HCT116 (cell line): ENCODE data around the gene GSG1L. TPM values are rescaled to one million over a fixed set of nuclear protein-coding genes. Genes with fewer than 3 reads are reported as not detected.

Experiments used
- ATAC-seq: fragments of 200-7000 bp; cut with Tn5 transposase; 2 replicates; pipeline ENCODE4 v1.9.1; 2020; ENCODE audit warnings: mild to moderate bottlenecking, moderate library complexity
- BruUV-seq: library from RNA; stranded (reverse); fragments of 400-500 nt; replicated peaks from 2 replicates; lab custom pipeline; 2021; lab: Mats Ljungman, UMichigan
- CTCF ChIA-PET: fragments of 300-600 bp; sonication (Branson Sonifier 250); formaldehyde crosslinking; loops from one replicate; lab custom pipeline; 2021; ENCODE audit warnings: antibody characterized with exemption; lab: Charles Lee
- POLR2A ChIA-PET: fragments of 300-600, 350-600 bp; sonication (Branson Sonifier 250); formaldehyde crosslinking; loops from one replicate; lab custom pipeline; 2021; ENCODE audit warnings: antibody characterized with exemption; lab: Charles Lee
- RAD21 ChIA-PET, 2 experiments: fragments of 300-600 bp; sonication (Branson Sonifier 250); formaldehyde crosslinking; loops; one replicate each; lab custom pipeline; 2023; ENCODE audit warnings: low total read pairs in 2 of 2; ENCODE audit not compliant: uncharacterized antibody in 2 of 2, unreplicated experiment in 2 of 2, low non-redundant PET in 1 of 2; lab: Charles Lee
- DNase-seq: peaks from one replicate; pipeline ENCODE4 v3.0.0-alpha.2; 2010; ENCODE audit warnings: low read depth, low spot score
- H2AFZ ChIP-seq: fragments of 200-600 bp; shearing (Covaris generic), sonication (generic); 2 replicates; pipeline ENCODE4 v1.6.1; 2017; ENCODE audit warnings: low read depth, mixed run types, mixed read lengths, antibody characterized with exemption, low read length; ENCODE audit not compliant: poor library complexity, severe bottlenecking
- H3K27ac ChIP-seq: 2 replicates; pipeline ENCODE4 v1.5.1; 2012; ENCODE audit warnings: low read depth, low read length
- H3K27me3 ChIP-seq: fragments of 200-600 bp; sonication (generic); 2 replicates; pipeline ENCODE4 v1.6.1; 2016; ENCODE audit warnings: mixed run types, low read length, mixed read lengths; ENCODE audit not compliant: insufficient read depth
- H3K36me3 ChIP-seq, 2 experiments: fragments of 200-500 bp in 1 of 2; fragments of 200-600 bp in 1 of 2; sonication (Bioruptor generic) in 1 of 2; sonication (generic) in 1 of 2; 2 replicates each; pipeline versions ENCODE4 v1.5.1 to v1.6.1; 2014 to 2016; ENCODE audit warnings: low read length in 2 of 2, inconsistent platforms in 1 of 2, mixed read lengths in 1 of 2, mixed run types in 1 of 2; ENCODE audit not compliant: insufficient read depth in 2 of 2, control insufficient read depth in 1 of 2
- H3K4me1 ChIP-seq, 2 experiments: fragments of 200-600 bp in 1 of 2; sonication (generic) in 1 of 2; 2 replicates each; pipeline versions ENCODE4 v1.5.1 to v1.6.1; 2012 to 2017; ENCODE audit warnings: low read length in 2 of 2, inconsistent platforms in 1 of 2, mild to moderate bottlenecking in 1 of 2, mixed read lengths in 1 of 2, mixed run types in 1 of 2, moderate library complexity in 1 of 2; ENCODE audit not compliant: insufficient read depth in 2 of 2, control insufficient read depth in 1 of 2
- H3K4me2 ChIP-seq: fragments of 200-600 bp; sonication (generic); 2 replicates; pipeline ENCODE4 v1.6.1; 2017; ENCODE audit warnings: mixed run types, low read length, mixed read lengths
- H3K4me3 ChIP-seq, 2 experiments: fragments of 200-600 bp in 1 of 2; sonication (generic) in 1 of 2; replicated peaks in 1 of 2; 2 replicates each; pipeline ENCODE4 v1.5.1; 2011 to 2016; ENCODE audit warnings: low read length in 2 of 2, control low read depth in 1 of 2, low read depth in 1 of 2, mild to moderate bottlenecking in 1 of 2, mixed read lengths in 1 of 2, mixed run types in 1 of 2
- H3K79me2 ChIP-seq: fragments of 200-600 bp; sonication (generic); 2 replicates; pipeline ENCODE4 v1.6.1; 2017; ENCODE audit warnings: mild to moderate bottlenecking, mixed run types, low read length, moderate library complexity, mixed read lengths; ENCODE audit not compliant: insufficient read depth
- H3K9ac ChIP-seq: fragments of 200-600 bp; sonication (generic); 2 replicates; pipeline ENCODE4 v1.6.1; 2016; ENCODE audit warnings: low read length, mixed read lengths
- H3K9me2 ChIP-seq: fragments of 200-600 bp; sonication (generic), shearing (Covaris generic); 2 replicates; pipeline ENCODE4 v1.6.1; 2017; ENCODE audit warnings: mixed run types, mild to moderate bottlenecking, moderate library complexity; ENCODE audit not compliant: insufficient read depth
- H3K9me3 ChIP-seq, 2 experiments: fragments of 200-500 bp in 1 of 2; fragments of 200-600 bp in 1 of 2; sonication (Bioruptor generic) in 1 of 2; sonication (generic) in 1 of 2; 2 replicates each; pipeline ENCODE4 v1.6.1; 2014 to 2017; ENCODE audit warnings: low read length in 2 of 2, mixed read lengths in 2 of 2, inconsistent platforms in 1 of 2, low read depth in 1 of 2, mild to moderate bottlenecking in 1 of 2, mixed run types in 1 of 2, moderate library complexity in 1 of 2; ENCODE audit not compliant: control insufficient read depth in 1 of 2, insufficient read depth in 1 of 2
- H4K20me1 ChIP-seq: fragments of 200-600 bp; sonication (generic), shearing (Covaris generic); 2 replicates; pipeline ENCODE4 v1.6.1; 2017; ENCODE audit warnings: mixed run types, mild to moderate bottlenecking, moderate library complexity; ENCODE audit not compliant: insufficient read depth
- ATF3 ChIP-seq: IDR thresholded peaks from 2 replicates; pipeline ENCODE4 v1.6.1; 2012
- CBX3 ChIP-seq: IDR thresholded peaks from 2 replicates; pipeline ENCODE4 v1.6.1; 2012; ENCODE audit warnings: low read depth
- CEBPB ChIP-seq: IDR thresholded peaks from 2 replicates; pipeline ENCODE4 v1.6.1; 2012; ENCODE audit warnings: low read depth
- CTCF ChIP-seq, 3 experiments: fragments of 200-600 bp in 1 of 3; sonication (generic) in 1 of 3; IDR thresholded peaks in 2 of 3; conservative IDR thresholded peaks in 1 of 3; 2 replicates each; pipeline ENCODE4 v1.5.1; 2012 to 2017; ENCODE audit warnings: low read depth in 2 of 3, low read length in 2 of 3, antibody characterized with exemption in 1 of 3, borderline replicate concordance in 1 of 3, control low read depth in 1 of 3, mild to moderate bottlenecking in 1 of 3, mixed read lengths in 1 of 3, mixed run types in 1 of 3, moderate library complexity in 1 of 3; ENCODE audit not compliant: insufficient read depth in 1 of 3
- EGR1 ChIP-seq: IDR thresholded peaks from 2 replicates; pipeline ENCODE4 v1.6.1; 2012; ENCODE audit warnings: low read depth
- ELF1 ChIP-seq: IDR thresholded peaks from 2 replicates; pipeline ENCODE4 v1.6.1; 2012; ENCODE audit warnings: low read depth, borderline replicate concordance
- EZH2 ChIP-seq: fragments of 200-600 bp; sonication (generic); IDR thresholded peaks from 2 replicates; pipeline ENCODE4 v1.6.1; 2017; ENCODE audit warnings: antibody characterized with exemption, mixed run types
- EZH2phosphoT487 ChIP-seq: fragments of 200-600 bp; IDR thresholded peaks from 2 replicates; pipeline ENCODE4 v1.6.1; 2018; ENCODE audit warnings: antibody characterized with exemption, borderline replicate concordance
- JUND ChIP-seq: IDR thresholded peaks from 2 replicates; pipeline ENCODE4 v1.6.1; 2012
- MAX ChIP-seq: IDR thresholded peaks from 2 replicates; pipeline ENCODE4 v1.6.1; 2012
- POLR2A ChIP-seq: IDR thresholded peaks from 2 replicates; pipeline ENCODE4 v1.7.0; 2011; ENCODE audit warnings: borderline replicate concordance; ENCODE audit not compliant: insufficient read depth, insufficient read length; ENCODE audit errors: extremely low read depth
- POLR2AphosphoS5 ChIP-seq: IDR thresholded peaks from 2 replicates; pipeline ENCODE4 v1.6.1; 2011; ENCODE audit warnings: mild to moderate bottlenecking, low read depth, low read length, moderate library complexity
- RAD21 ChIP-seq: IDR thresholded peaks from 2 replicates; pipeline ENCODE4 v1.6.1; 2012; ENCODE audit warnings: low read depth, mild to moderate bottlenecking
- SIN3A ChIP-seq: IDR thresholded peaks from 2 replicates; pipeline ENCODE4 v1.6.1; 2012; ENCODE audit warnings: low read depth
- TCF7L2 ChIP-seq: IDR thresholded peaks from 2 replicates; pipeline ENCODE4 v1.7.0; 2011; ENCODE audit warnings: borderline replicate concordance, inconsistent platforms; ENCODE audit not compliant: insufficient read depth, insufficient read length; ENCODE audit errors: extremely low read depth
- YY1 ChIP-seq: IDR thresholded peaks from 2 replicates; pipeline ENCODE4 v1.6.1; 2011; ENCODE audit warnings: low read length, low read depth, moderate library complexity, mild to moderate bottlenecking; ENCODE audit not compliant: insufficient replicate concordance; ENCODE audit errors: extremely low read depth
- ZBTB33 ChIP-seq: IDR thresholded peaks from 2 replicates; pipeline ENCODE4 v1.6.1; 2011; ENCODE audit warnings: mild to moderate bottlenecking, low read length, moderate library complexity; ENCODE audit not compliant: insufficient replicate concordance; ENCODE audit errors: extremely low read depth
- ZNF274 ChIP-seq: fragments of 200-500 bp; sonication (Bioruptor generic); IDR thresholded peaks from 2 replicates; pipeline ENCODE4 v1.6.1; 2014; ENCODE audit warnings: mild to moderate bottlenecking, low read depth, low read length, inconsistent platforms
- intact Hi-C: fragments of 100-400 bp; cut with micrococcal nuclease; formaldehyde crosslinking; loops from 2 replicates; pipeline ENCODE4 v1.10.0; 2022
- total RNA-seq: library from RNA; stranded (reverse); gene quantifications from one replicate; pipeline ENCODE4 v1.2.1, GENCODE V29; 2021; ENCODE audit not compliant: unreplicated experiment

The GSG1L gene
- total RNA-seq, 1 experiment from 2014 or later, result not detected

- H3K4me2 ChIP-seq, result no peak overlapping the region
- H3K9ac ChIP-seq, result no peak overlapping the region
- TF ChIP-seq MAX (no peak), CTCF (IDR thresholded peaks at IDR 0.05 in 2 of 3, conservative IDR thresholded peaks at IDR 0.05 in 1 of 3; ENCODE audit: borderline replicate concordance in 1 of 3, insufficient read depth in 1 of 3, low read depth in 2 of 3, low read length in 2 of 3) (no peak), TCF7L2 (no peak), POLR2A (no peak), ELF1 (no peak), RAD21 (no peak), EZH2phosphoT487 (no peak), ZNF274 (no peak), CBX3 (no peak), ZBTB33 (no peak), SIN3A (no peak), JUND (no peak), CEBPB (no peak), EZH2 (no peak), ATF3 (no peak), POLR2AphosphoS5 (no peak), YY1 (no peak), EGR1 (no peak)
- TF ChIP-seq, all 23 proteins: peak for 0
- no peak overlapping the region for H3K4me3 ChIP-seq
- no TSS peak for BruUV-seq
- no peak overlapping the region for H2AFZ ChIP-seq
- H3K4me1 ChIP-seq, result peaks cover 1 to 4% of the 10 kb centered on the region in 2 experiments; a peak in 2 of 4 replicates
- no peaks in the 10 kb centered on the region for H3K9me2 ChIP-seq
- no peak overlapping the region for H3K27ac ChIP-seq
- ChIA-PET CTCF (no interaction called here), POLR2A (no interaction called here), RAD21 (no interaction called here)
- no peaks in the 10 kb centered on the region for H4K20me1 ChIP-seq
- H3K79me2 ChIP-seq, result no peaks in the 10 kb centered on the region
- peaks cover 13% of the 10 kb centered on the region; the same call in 1 of the 2 replicates for H3K27me3 ChIP-seq
- no peaks in the 10 kb centered on the region for H3K9me3 ChIP-seq
- DNase-seq (no peak), ATAC-seq (no peak)
- intact Hi-C loops, result no loop called here
- H3K36me3 ChIP-seq, result no peaks in the 10 kb centered on the region
These were observed 211.4 kb downstream of the GSG1L start for GRCh38 chr16:27852116-27852515.
